Measurements from ENCODE around the gene RHBG. TPM values are rescaled to one million over a fixed set of nuclear protein-coding genes. Genes with fewer than 3 reads are reported as not detected.

The RHBG gene
- polyA plus RNA-seq, 4 donors: 0.26 to 26.3 (median 10.4) TPM

DNA sequence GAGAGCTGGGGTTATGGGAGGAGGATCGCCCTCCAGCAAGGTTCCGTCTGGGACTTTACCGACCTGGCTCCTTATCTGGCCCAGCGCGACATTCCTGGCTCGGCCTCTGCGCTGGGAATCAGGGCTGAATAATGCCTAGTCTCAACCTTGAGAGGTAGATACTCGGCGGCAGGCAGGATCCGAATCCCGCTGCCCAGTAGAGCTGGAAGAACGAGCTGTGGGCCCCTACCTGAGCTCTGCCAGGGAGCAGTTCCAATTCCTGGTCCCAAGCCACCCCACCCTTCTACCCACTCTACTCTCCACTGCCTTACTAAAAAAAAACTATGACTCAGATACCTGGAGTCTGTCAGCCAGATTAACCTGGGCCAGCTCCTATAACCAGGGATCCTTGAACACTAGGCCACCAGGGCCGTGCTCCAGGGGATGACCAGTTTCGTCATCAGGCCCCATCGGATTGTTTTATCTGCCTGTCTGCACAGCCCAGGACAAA lies 53.6 kb downstream of the RHBG start:
- DNase-seq (ENCODE audit: low read depth in 4 of 4, low spot score in 3 of 4): no peak

DNA sequence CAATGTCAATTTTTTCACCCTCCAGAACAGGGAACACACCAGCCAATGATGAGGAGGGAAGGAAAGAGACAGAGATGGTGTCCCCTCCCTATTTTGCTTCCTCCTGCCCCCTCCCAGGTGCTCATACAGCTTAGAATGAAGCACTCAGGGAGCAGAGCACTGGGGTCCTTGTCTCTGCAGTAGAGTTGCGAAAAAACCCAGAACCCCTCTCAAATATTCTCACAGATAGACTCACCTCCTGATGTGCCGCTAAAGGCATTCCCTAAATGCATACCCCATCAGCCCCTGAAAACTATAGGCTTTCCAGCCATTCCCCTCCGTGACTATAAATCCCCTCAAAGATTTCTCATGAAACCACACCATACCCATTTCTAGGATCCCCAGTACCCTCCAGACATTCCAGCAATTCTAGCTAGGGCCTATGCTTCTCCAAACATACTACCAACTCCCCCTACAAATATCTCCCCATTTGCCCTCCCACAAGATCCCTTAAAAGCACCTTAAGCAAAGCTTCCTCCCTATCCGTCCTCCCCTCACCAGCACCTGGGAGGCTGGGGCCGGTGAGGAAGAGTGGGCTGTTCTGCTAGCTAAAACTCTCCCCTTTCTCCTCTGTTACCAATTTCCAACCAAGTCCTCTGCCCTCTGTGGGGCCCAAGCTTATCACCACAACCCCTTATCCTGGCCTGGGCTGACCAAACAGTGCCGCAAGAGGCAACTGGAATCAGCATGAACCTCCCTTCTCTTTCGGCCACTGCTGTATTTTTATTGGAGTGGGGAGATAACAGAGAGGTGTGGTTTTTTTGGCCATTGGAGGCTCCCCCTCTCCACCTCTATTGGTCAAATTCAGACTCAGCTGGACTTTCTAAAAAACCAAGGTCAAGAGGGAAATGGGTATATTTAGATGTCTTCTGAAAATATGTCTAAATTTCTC lies 54.7 kb downstream of the RHBG start:
- no peak for DNase-seq (ENCODE audit: low read depth in 4 of 4, low spot score in 3 of 4)

- no peak for DNase-seq (ENCODE audit: low read depth in 4 of 4, low spot score in 3 of 4)
These were observed 55.9 kb downstream of the RHBG start for GRCh38 chr1:156424806-156425432.

- DNase-seq (ENCODE audit: low read depth in 4 of 4, low spot score in 3 of 4): no peak
These were observed 56.9 kb downstream of the RHBG start for GRCh38 chr1:156425943-156426342.

DNA sequence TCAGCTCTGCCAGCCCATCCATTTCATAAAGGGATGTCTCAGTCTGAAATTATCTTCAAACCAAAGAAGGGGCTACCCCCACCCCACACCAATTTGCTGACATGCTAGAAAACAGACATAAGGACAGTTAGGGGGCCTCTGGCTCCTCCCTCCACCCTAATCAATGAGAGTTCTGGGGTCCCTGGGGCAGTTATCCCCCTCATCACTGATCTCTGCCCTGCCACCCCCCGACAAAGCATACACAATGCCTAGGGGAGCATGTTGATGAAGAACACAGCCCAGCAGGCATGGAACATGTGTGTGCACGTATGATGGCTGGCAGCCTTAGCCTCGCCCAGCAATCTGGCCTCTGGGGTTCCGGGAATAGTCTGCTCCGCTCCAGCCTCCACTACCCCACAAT lies 58.9 kb downstream of the RHBG start:
- no peak for DNase-seq (ENCODE audit: low read depth in 4 of 4, low spot score in 3 of 4)

DNA sequence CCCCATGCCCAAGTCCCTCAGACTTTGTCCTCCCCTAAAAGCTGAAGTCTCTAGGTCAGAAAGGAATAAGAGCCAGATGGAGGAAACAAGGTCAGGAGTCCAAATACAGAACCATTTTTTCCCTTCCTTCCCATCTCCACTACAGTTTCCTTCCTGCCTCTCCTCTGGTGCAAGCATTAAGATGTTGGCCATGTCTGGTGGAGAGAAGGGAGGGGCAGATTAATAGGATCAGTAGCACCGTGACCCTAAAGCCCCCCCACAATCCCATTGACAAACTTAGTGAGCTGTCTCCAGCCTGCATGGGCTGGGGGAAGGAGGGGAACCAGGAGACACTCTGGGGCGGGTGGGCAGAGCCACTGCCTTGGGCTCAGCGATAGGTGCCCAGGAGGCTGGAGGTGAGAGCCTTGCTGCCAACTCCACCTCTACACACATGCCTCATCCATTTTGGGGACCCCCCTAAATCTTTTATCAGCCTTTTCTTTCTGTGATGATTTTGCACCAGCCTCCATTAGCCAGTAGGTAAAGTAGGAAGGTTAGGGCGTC lies 59.8 kb downstream of the RHBG start:
- no peak for DNase-seq (ENCODE audit: low read depth in 4 of 4, low spot score in 3 of 4)

- no peak for DNase-seq (ENCODE audit: low read depth in 4 of 4, low spot score in 3 of 4)
These were observed 60.5 kb downstream of the RHBG start for GRCh38 chr1:156429313-156430060.

DNA sequence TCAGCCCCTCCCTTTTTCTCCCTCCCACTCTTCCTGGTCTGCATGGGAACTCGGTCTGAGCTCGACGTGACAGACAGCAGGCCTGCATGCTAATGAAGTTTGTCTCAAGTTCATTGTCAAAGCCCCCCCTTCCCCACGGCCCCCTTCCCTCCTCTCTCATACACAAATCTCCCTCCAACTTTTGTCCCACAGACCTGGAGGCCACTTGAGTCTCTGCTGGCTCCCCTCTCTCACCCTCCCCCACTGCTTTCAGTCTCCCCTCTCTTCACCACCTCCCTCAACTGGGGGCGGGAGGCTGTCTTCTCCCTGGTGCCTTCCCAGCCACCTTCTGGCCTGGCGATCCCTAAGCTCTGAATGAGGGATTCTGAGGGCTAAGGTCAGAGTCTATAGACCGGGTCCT lies 61.3 kb downstream of the RHBG start:
- no peak for DNase-seq (ENCODE audit: low read depth in 4 of 4, low spot score in 3 of 4)

DNA sequence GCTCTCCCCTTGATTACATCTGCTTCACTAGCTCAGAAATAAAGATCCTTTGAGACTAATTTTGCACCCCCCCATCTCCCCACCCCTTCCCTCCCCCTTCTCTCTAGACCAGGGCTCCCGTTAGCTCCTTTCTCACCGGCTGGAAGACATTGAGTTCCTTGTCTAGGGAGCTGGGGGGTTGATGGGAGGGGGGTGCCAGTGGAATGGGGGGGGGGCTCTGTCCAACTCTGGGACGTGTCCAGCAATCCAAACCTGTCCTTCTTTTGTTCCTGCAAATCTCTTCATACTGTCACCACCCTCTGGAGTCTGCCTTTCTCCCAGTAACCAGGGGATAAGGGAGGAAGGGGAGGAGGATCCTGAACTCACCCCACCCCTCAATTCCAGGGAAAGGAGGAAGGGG lies 61.9 kb downstream of the RHBG start:
- no peak for DNase-seq (ENCODE audit: low read depth in 4 of 4, low spot score in 3 of 4)

- DNase-seq (ENCODE audit: low read depth in 4 of 4, low spot score in 3 of 4): no peak
These were observed 62.4 kb downstream of the RHBG start for GRCh38 chr1:156431366-156431765.

DNA sequence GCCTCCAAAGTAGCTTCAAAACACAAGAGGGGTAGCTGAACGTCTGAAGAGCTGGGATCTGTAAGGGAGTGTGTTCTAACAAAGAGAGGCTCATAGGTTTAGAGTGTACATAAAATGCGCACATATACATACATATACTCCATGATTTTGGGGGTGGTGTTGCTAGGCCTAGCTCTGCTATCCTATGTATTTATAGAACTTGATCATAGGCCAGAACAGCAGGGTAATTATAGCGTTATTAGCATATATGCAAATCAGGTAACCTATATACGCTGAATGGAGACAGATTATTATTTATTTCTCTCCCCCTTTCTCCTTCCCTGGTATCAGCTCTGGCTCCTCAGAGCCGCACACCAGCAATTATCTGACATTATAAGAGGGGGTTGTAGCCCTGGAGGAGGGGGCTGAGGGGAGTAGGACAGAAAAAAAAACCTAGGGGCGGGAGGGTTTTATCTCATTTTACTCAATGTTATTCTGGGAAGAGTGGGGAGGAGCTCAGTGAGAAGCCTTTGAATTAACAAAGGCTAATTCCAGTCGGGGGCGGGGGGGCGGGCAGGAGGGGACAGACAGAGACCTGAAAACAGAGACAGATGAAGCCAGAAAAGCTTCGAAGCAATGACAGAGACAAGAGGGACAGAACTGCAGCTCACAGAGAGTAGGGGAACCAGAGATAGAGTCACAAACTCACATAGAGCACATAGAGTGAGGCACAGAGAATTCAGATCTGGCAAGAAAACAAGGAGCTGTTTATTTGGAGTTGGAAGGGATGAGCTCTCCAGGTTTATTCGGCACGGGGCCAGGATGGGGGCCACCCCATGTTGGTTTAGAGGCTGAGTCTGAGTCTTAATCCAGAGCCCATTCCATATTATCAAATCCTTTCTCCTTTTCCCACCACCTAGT lies 63.0 kb downstream of the RHBG start:
- DNase-seq (ENCODE audit: low read depth in 4 of 4, low spot score in 3 of 4): no peak

DNA sequence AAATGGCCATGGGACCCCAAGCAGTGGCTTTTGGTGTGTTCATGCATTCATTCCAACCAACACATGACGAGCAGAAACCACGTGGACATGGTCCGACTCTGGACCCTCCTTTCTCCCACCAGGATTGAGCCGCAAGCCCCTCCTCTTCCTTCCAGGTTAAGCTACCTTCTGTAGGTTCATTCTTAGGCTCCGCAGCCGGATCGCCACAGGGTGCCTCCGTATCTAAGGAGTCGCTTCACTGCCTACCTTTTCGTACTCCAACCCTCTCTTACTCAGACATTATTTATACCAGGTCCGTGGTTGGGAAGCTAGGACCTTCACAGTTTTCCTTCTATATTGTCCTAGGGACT lies 63.6 kb downstream of the RHBG start:
- no peak for DNase-seq (ENCODE audit: low read depth in 4 of 4, low spot score in 3 of 4)

DNA sequence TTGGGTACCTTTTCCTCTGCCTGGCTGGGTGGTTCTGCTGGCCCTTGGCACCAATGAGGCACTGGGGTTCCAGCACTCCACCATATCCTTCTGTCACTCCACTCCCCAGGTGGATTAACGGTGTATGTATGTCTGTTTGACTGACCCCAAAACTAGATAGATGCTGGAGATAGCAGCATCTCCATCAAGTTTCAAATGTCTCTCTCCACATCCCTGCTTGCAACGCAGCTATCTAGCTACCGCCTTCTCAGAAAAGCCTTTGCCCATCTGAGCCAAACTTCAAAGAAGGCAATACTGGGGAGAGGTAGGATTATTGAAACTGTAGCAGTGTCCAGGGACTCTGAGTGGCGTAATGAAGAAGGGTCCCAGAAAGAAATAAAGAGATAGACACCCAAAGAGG lies 64.0 kb downstream of the RHBG start:
- no peak for DNase-seq (ENCODE audit: low read depth in 4 of 4, low spot score in 3 of 4)

DNA sequence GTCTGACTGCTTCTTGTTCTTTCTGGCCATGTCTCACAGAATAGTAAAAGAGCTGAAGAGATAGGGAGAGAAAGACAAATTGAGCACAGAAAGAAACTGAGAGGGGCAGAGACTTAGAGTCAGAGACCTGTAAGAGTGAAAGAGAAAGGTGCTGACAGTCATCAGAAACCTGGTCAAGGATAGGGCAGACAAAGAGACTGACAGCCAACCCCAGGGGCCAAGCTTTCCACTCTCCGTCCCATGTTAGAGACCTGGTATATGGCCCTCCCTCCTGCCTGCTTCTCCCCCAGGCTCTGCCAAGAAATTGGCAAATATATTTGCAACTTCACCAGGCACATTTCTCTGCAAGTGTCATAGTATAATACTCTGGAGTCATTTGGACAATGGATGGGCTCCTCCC lies 64.6 kb downstream of the RHBG start:
- DNase-seq (ENCODE audit: low read depth in 4 of 4, low spot score in 3 of 4): no peak

Other genes with a start within 250 kb of the RHBG start
- gene SEMA4A, start 215.6 kb upstream of the RHBG start, polyA plus RNA-seq (ENCODE audit: insufficient read length in 4 of 4): 10 to 100 TPM in 3 of 4 donors, 1 to 10 TPM in 1; 2.5 to 26.8 (median 22.4) TPM
- 10 to 100 TPM; 16.6 to 30.5 (median 27.7) TPM for gene SLC25A44, start 175.1 kb upstream of the RHBG start, polyA plus RNA-seq (ENCODE audit: insufficient read length in 4 of 4)
- 100 to 1,000 TPM in 1 of 4 donors, 10 to 100 TPM in 3; 48.8 to 110 (median 80.0) TPM for gene PMF1, start 156.2 kb upstream of the RHBG start, polyA plus RNA-seq (ENCODE audit: insufficient read length in 4 of 4)
- 1 to 10 TPM; 1.3 to 7.4 (median 1.9) TPM for gene BGLAP, start 127.0 kb upstream of the RHBG start, polyA plus RNA-seq (ENCODE audit: insufficient read length in 4 of 4)
- gene PAQR6, start 121.2 kb upstream of the RHBG start, polyA plus RNA-seq (ENCODE audit: insufficient read length in 4 of 4): 1 to 10 TPM; 2.4 to 6.8 (median 4.0) TPM
- gene SMG5, start 86.4 kb upstream of the RHBG start, polyA plus RNA-seq (ENCODE audit: insufficient read length in 4 of 4): 10 to 100 TPM; 34.1 to 70.1 (median 56.0) TPM
- 1 to 10 TPM; 4.1 to 9.2 (median 6.1) TPM for gene TMEM79, start 84.9 kb upstream of the RHBG start, polyA plus RNA-seq (ENCODE audit: insufficient read length in 4 of 4)
- gene GLMP, start 73.5 kb upstream of the RHBG start, polyA plus RNA-seq (ENCODE audit: insufficient read length in 4 of 4): 10 to 100 TPM; 53.7 to 66.3 (median 63.0) TPM
- not detected for gene VHLL, start 69.9 kb upstream of the RHBG start, polyA plus RNA-seq (ENCODE audit: insufficient read length in 4 of 4)
- 100 to 1,000 TPM; 211 to 364 (median 337) TPM for gene CCT3, start 30.9 kb upstream of the RHBG start, polyA plus RNA-seq (ENCODE audit: insufficient read length in 4 of 4)
- gene TSACC, start 30.7 kb upstream of the RHBG start, polyA plus RNA-seq (ENCODE audit: insufficient read length in 4 of 4): 1 to 10 TPM in 2 of 4 donors, under 1 TPM in 2; 0.23 to 2.2 (median 0.67) TPM
- gene MEF2D, start 131.6 kb downstream of the RHBG start, polyA plus RNA-seq (ENCODE audit: insufficient read length in 4 of 4): 10 to 100 TPM; 21.1 to 30.2 (median 24.2) TPM
- gene IQGAP3, start 203.4 kb downstream of the RHBG start, polyA plus RNA-seq (ENCODE audit: insufficient read length in 4 of 4): 10 to 100 TPM; 11.6 to 15.7 (median 13.6) TPM
- 1 to 10 TPM in 2 of 4 donors, under 1 TPM in 2; 0.79 to 2.0 (median 1.1) TPM for gene TTC24, start 210.5 kb downstream of the RHBG start, polyA plus RNA-seq (ENCODE audit: insufficient read length in 4 of 4)
- gene NAXE, start 222.6 kb downstream of the RHBG start, polyA plus RNA-seq (ENCODE audit: insufficient read length in 4 of 4): 10 to 100 TPM; 53.7 to 75.2 (median 74.5) TPM
- 10 to 100 TPM; 20.5 to 35.1 (median 32.8) TPM for gene GPATCH4, start 232.3 kb downstream of the RHBG start, polyA plus RNA-seq (ENCODE audit: insufficient read length in 4 of 4)